ENCODE data around the gene TET2. TPM values are rescaled to one million over a fixed set of nuclear protein-coding genes. Genes with fewer than 3 reads are reported as not detected.

TET2 gene
- total RNA-seq, 1 donor from 2014 or later = 51.2 TPM

GRCh38 chr4:105140684-105141490, 5.8 kb upstream of the TET2 start:
- Mint-ChIP-seq H3K4me1 (peaks cover 16% of the 10 kb centered on the region), H3K9me3 (no peaks in the 10 kb centered on the region), H3K36me3 (ENCODE audit: low read depth) (peaks cover 5% of the 10 kb centered on the region), H3K27ac (no peak overlapping the region), H3K4me3 (no peak overlapping the region), H3K27me3 (no peaks in the 10 kb centered on the region)
- intact Hi-C loops (cut with micrococcal nuclease) = loop anchor here (1.0 to 10.0 kb wide), 4 partner anchors 330 to 574 kb away; no protein-coding TSS in a partner anchor
- ATAC-seq (ENCODE audit: low read depth) (peak; percentile 28), DNase-seq (no peak)
- TF ChIP-seq CTCF (IDR thresholded peaks at IDR 0.05) = no peak
- POLR2A ChIA-PET = interaction anchor here (0.9 kb wide), 1 partner anchor 333 kb away, joined by 8 read pairs; the partner anchor contains the start of gene PPA2
- CTCF ChIA-PET = interaction anchor here (0.6 to 2.9 kb wide), 10 partner anchors 10 to 366 kb away, joined by 3 to 33 read pairs (median 4); partner anchors contain the start of gene PPA2

- DNase-seq = no peak
- CTCF ChIA-PET = interaction anchor here (0.6 to 1.8 kb wide), 3 partner anchors 326 to 328 kb away, joined by 3 to 6 read pairs (median 6); partner anchors contain the start of gene PPA2
Observed at GRCh38 chr4:105145156-105145902, 1.3 kb upstream of the TET2 start.

GRCh38 chr4:105145903-105146275, 787 bp upstream of the TET2 start:
- Mint-ChIP-seq H3K4me3 (peak overlapping the region; percentile 99), H3K36me3 (ENCODE audit: low read depth) (peaks cover 17% of the 10 kb centered on the region), H3K27me3 (no peaks in the 10 kb centered on the region), H3K27ac (peak overlapping the region; percentile 87), H3K9me3 (no peaks in the 10 kb centered on the region), H3K4me1 (peaks cover 48% of the 10 kb centered on the region)
- TF ChIP-seq CTCF (IDR thresholded peaks at IDR 0.05) = no peak
- ATAC-seq (ENCODE audit: low read depth) (peak; percentile 32), DNase-seq (peak; percentile 48)
- ChIA-PET CTCF (interaction anchor here (0.6 to 1.8 kb wide), 2 partner anchors 326 to 328 kb away, joined by 3 to 6 read pairs; partner anchors contain the start of gene PPA2), POLR2A (interaction anchor here (1.0 to 2.4 kb wide), 4 partner anchors 43 to 328 kb away, joined by 4 to 34 read pairs (median 14); partner anchors contain the start of gene PPA2)
- intact Hi-C loops (cut with micrococcal nuclease) = loop anchor here (1.0 to 10.0 kb wide), 11 partner anchors 21 to 1170 kb away; partner anchors contain the start of genes AIMP1, GSTCD, INTS12 and TBCK

More at GRCh38 chr4:105145156-105145902, 1.3 kb upstream of the TET2 start:
- Mint-ChIP-seq H3K9me3 (no peaks in the 10 kb centered on the region), H3K27ac (peak overlapping the region; percentile 87), H3K4me3 (peak overlapping the region; percentile 99), H3K36me3 (ENCODE audit: low read depth) (peaks cover 17% of the 10 kb centered on the region), H3K27me3 (no peaks in the 10 kb centered on the region), H3K4me1 (peaks cover 44% of the 10 kb centered on the region)
- ATAC-seq (ENCODE audit: low read depth) = peak; percentile 21
- intact Hi-C loops (cut with micrococcal nuclease) = loop anchor here (1.0 to 10.0 kb wide), 4 partner anchors 46 to 401 kb away; no protein-coding TSS in a partner anchor
- POLR2A ChIA-PET = interaction anchor here (0.7 to 1.7 kb wide), 4 partner anchors 85 to 328 kb away, joined by 3 to 25 read pairs (median 5); partner anchors contain the start of gene PPA2
- TF ChIP-seq CTCF (IDR thresholded peaks at IDR 0.05) = no peak

GRCh38 chr4:105147016-105147552, 408 bp downstream of the TET2 start:
- Mint-ChIP-seq H3K27ac (peak overlapping the region; percentile 98), H3K9me3 (no peaks in the 10 kb centered on the region), H3K4me3 (peak overlapping the region; percentile 99), H3K4me1 (peaks cover 51% of the 10 kb centered on the region), H3K27me3 (no peaks in the 10 kb centered on the region), H3K36me3 (ENCODE audit: low read depth) (peaks cover 17% of the 10 kb centered on the region)
- DNase-seq (no peak), ATAC-seq (ENCODE audit: low read depth) (peak; percentile 11)
- ChIA-PET POLR2A (interaction anchor here (1.0 to 2.4 kb wide), 6 partner anchors 41 to 568 kb away, joined by 3 to 34 read pairs (median 6); partner anchors contain the start of gene PPA2), CTCF (interaction anchor here (0.9 to 1.4 kb wide), 2 partner anchors 325 to 327 kb away, joined by 3 to 6 read pairs; partner anchors contain the start of gene PPA2)
- intact Hi-C loops (cut with micrococcal nuclease) = loop anchor here (2.0 to 10.0 kb wide), 4 partner anchors 20 to 402 kb away; no protein-coding TSS in a partner anchor
- no peak for TF ChIP-seq CTCF (IDR thresholded peaks at IDR 0.05)

All from activated B cell treated with CpG ODN at 0.5 μM for 24 hours (primary cell).